ENCODE measurements around the gene RPTOR. TPM values are rescaled to one million over a fixed set of nuclear protein-coding genes. Genes with fewer than 3 reads are reported as not detected.
"Not testable (repeated sequence)": the region's sequence is repeated elsewhere in the genome, so short reads cannot be mapped to it uniquely, and the experiment has no call there.

RPTOR gene
- total RNA-seq, 2 experiments from 2014 or later = 53.1 to 54.0 TPM

DNA sequence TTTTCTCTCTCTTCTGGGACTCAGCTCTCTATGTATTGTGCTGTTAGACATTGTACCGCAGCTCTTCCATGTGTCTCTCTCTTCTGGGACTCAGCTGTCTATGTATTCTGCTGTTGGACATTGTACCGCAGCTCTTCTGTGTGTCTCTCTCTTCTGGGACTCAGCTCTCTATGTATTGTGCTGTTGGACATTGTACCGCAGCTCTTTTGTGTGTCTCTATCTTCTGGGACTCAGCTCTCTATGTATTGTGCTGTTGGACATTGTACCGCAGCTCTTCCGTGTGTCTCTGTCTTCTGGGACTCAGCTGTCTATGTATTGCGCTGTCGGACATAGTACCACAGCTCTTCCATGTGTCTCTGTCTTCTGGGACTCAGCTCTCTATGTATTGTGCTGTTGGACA, 84.2 kb downstream of the RPTOR start:
- H3K4me3 Mint-ChIP-seq; DNase-seq; ATAC-seq; H3K27me3 Mint-ChIP-seq (ENCODE audit: low read depth); H3K9me3 Mint-ChIP-seq (ENCODE audit: insufficient read depth); H3K4me1 Mint-ChIP-seq (ENCODE audit: low read depth); H3K27ac Mint-ChIP-seq; POLR2A ChIA-PET: not testable (repeated sequence)
- peaks cover 23% of the 10 kb centered on the region for H3K36me3 Mint-ChIP-seq (ENCODE audit: low read depth)
- CTCF ChIA-PET = interaction anchor here (0.7 to 1.3 kb wide), 4 partner anchors 9 to 53 kb away, joined by 3 to 4 read pairs (median 4); no protein-coding TSS in a partner anchor

GRCh38 chr17:80629298-80630028, 84.8 kb downstream of the RPTOR start:
- Mint-ChIP-seq H3K36me3 (ENCODE audit: low read depth) (peaks cover 24% of the 10 kb centered on the region), H3K27me3 (ENCODE audit: low read depth) (no peaks in the 10 kb centered on the region), H3K4me3 (no peak overlapping the region), H3K9me3 (ENCODE audit: insufficient read depth) (no peaks in the 10 kb centered on the region), H3K27ac (no peak overlapping the region), H3K4me1 (ENCODE audit: low read depth) (peaks cover 7% of the 10 kb centered on the region)
- ATAC-seq (no peak), DNase-seq (no peak)
- CTCF ChIA-PET = interaction anchor here (0.7 to 1.3 kb wide), 4 partner anchors 8 to 54 kb away, joined by 3 to 4 read pairs (median 4); no protein-coding TSS in a partner anchor
- POLR2A ChIA-PET = interaction anchor here (0.6 to 0.7 kb wide), 2 partner anchors 9 to 198 kb away, joined by 3 read pairs; no protein-coding TSS in a partner anchor

GRCh38 chr17:80630560-80631120, 86.0 kb downstream of the RPTOR start:
- peaks cover 2% of the 10 kb centered on the region for H3K4me1 Mint-ChIP-seq (ENCODE audit: low read depth)
- ChIA-PET POLR2A (no interaction called here), CTCF (interaction anchor here (1.4 kb wide), 1 partner anchor 11 kb away, joined by 3 read pairs; no protein-coding TSS in a partner anchor)
- H3K4me3 Mint-ChIP-seq = no peak overlapping the region
- ATAC-seq (no peak), DNase-seq (no peak)
- H3K9me3 Mint-ChIP-seq (ENCODE audit: insufficient read depth) = no peaks in the 10 kb centered on the region
- H3K27ac Mint-ChIP-seq = no peak overlapping the region
- no peaks in the 10 kb centered on the region for H3K27me3 Mint-ChIP-seq (ENCODE audit: low read depth)
- H3K36me3 Mint-ChIP-seq (ENCODE audit: low read depth) = peaks cover 18% of the 10 kb centered on the region

- H3K9me3 Mint-ChIP-seq (ENCODE audit: insufficient read depth) = no peaks in the 10 kb centered on the region
- H3K27me3 Mint-ChIP-seq (ENCODE audit: low read depth) = no peaks in the 10 kb centered on the region
- H3K27ac Mint-ChIP-seq = no peak overlapping the region
- H3K4me3 Mint-ChIP-seq = no peak overlapping the region
- ChIA-PET POLR2A (no interaction called here), CTCF (interaction anchor here (1.0 to 1.4 kb wide), 2 partner anchors 10 to 16 kb away, joined by 3 read pairs; no protein-coding TSS in a partner anchor)
- H3K36me3 Mint-ChIP-seq (ENCODE audit: low read depth) = peaks cover 16% of the 10 kb centered on the region
- DNase-seq (no peak), ATAC-seq (no peak)
- H3K4me1 Mint-ChIP-seq (ENCODE audit: low read depth) = peaks cover 2% of the 10 kb centered on the region
These were observed 86.8 kb downstream of the RPTOR start for GRCh38 chr17:80631142-80632045.

GRCh38 chr17:80632046-80632581, 87.5 kb downstream of the RPTOR start:
- no peaks in the 10 kb centered on the region for H3K27me3 Mint-ChIP-seq (ENCODE audit: low read depth)
- peak overlapping the region; percentile 51 for H3K27ac Mint-ChIP-seq
- H3K4me3 Mint-ChIP-seq = no peak overlapping the region
- CTCF ChIA-PET = interaction anchor here (1.0 kb wide), 1 partner anchor 15 kb away, joined by 3 read pairs; no protein-coding TSS in a partner anchor
- no peaks in the 10 kb centered on the region for H3K9me3 Mint-ChIP-seq (ENCODE audit: insufficient read depth)
- POLR2A ChIA-PET = no interaction called here
- no peak for ATAC-seq
- peaks cover 2% of the 10 kb centered on the region for H3K4me1 Mint-ChIP-seq (ENCODE audit: low read depth)
- peaks cover 13% of the 10 kb centered on the region for H3K36me3 Mint-ChIP-seq (ENCODE audit: low read depth)
- DNase-seq = no peak

- Mint-ChIP-seq H3K36me3 (ENCODE audit: low read depth) (peaks cover 14% of the 10 kb centered on the region), H3K9me3 (ENCODE audit: insufficient read depth) (no peaks in the 10 kb centered on the region), H3K27me3 (ENCODE audit: low read depth) (no peaks in the 10 kb centered on the region), H3K4me3 (no peak overlapping the region), H3K4me1 (ENCODE audit: low read depth) (peaks cover 2% of the 10 kb centered on the region), H3K27ac (no peak overlapping the region)
- DNase-seq (no peak), ATAC-seq (no peak)
- CTCF ChIA-PET = interaction anchor here (0.9 kb wide), 1 partner anchor 17 kb away, joined by 3 read pairs; no protein-coding TSS in a partner anchor
- POLR2A ChIA-PET = interaction anchor here (0.9 kb wide), 1 partner anchor 10 kb away, joined by 3 read pairs; no protein-coding TSS in a partner anchor
These were observed 88.6 kb downstream of the RPTOR start for GRCh38 chr17:80633207-80633606.

DNA sequence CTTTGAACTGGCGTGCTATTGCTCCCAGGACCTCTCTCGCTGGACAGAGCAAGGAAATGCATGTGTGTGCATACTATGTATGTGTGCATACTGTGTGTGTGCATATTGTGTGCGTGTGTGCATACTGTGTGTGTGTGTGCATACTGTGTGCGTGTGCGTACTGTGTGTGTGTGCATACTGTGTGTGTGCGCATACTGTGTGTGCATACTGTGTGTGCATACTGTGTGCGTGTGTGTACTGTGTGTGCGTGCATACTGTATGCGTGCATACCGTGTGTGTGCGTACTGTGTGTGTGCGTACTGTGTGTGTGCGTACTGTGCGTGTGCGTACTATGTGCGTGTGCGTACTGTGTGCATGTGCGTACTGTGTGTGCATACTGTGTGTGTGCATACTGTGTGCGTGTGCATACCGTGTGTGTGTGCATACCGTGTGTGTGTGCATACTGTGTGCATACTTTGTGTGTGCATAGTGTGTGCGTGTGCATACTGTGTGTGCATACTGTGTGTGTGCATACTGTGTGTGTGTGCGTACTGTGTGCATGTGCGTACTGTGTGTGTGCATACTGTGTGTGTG, 89.4 kb downstream of the RPTOR start:
- H3K27ac Mint-ChIP-seq = no peak overlapping the region
- ATAC-seq (no peak), DNase-seq (no peak)
- H3K36me3 Mint-ChIP-seq (ENCODE audit: low read depth) = peaks cover 12% of the 10 kb centered on the region
- H3K9me3 Mint-ChIP-seq (ENCODE audit: insufficient read depth) = no peaks in the 10 kb centered on the region
- H3K4me3 Mint-ChIP-seq = no peak overlapping the region
- no peaks in the 10 kb centered on the region for H3K27me3 Mint-ChIP-seq (ENCODE audit: low read depth)
- CTCF ChIA-PET = no interaction called here
- peaks cover 2% of the 10 kb centered on the region for H3K4me1 Mint-ChIP-seq (ENCODE audit: low read depth)
- POLR2A ChIA-PET = no interaction called here

DNA sequence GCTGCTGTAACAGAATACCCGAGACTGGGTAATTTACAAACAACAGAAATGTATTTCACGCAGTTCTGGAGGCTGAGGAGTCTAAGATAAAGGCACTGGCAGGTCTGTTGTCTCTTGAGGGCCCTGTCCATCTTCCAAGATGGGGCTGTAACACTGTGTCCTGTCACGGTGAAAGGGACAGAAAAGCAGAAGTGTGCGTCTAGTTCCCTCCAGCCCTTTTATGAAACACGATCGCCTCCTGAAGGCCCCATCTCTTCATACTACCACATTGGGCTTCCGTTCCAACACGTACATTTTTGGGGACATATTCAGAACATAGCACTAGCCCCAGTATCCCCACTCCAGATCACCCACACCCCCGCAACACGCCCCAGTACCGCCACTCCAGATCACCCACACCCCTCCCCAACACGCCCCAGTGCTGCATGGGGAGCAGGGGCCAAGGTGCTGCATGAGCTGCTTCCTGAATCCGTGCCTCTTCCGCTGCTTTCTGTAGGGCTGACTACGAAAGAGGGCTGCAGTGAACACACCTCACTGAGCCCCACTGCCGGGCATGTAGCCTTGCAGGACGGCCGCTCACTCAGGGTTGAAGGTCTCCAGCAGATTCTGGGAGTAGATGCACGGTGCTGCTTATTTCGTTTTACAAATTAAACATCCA, 91.9 kb downstream of the RPTOR start:
- Mint-ChIP-seq H3K27me3 (ENCODE audit: low read depth) (no peaks in the 10 kb centered on the region), H3K4me3 (no peak overlapping the region), H3K9me3 (ENCODE audit: insufficient read depth) (no peaks in the 10 kb centered on the region), H3K27ac (no peak overlapping the region), H3K4me1 (ENCODE audit: low read depth) (peaks cover 1% of the 10 kb centered on the region), H3K36me3 (ENCODE audit: low read depth) (peaks cover 14% of the 10 kb centered on the region)
- CTCF ChIA-PET = interaction anchor here (1.3 kb wide), 1 partner anchor 11 kb away, joined by 3 read pairs; no protein-coding TSS in a partner anchor
- no peak for DNase-seq
- POLR2A ChIA-PET = no interaction called here
- no peak for ATAC-seq

DNA sequence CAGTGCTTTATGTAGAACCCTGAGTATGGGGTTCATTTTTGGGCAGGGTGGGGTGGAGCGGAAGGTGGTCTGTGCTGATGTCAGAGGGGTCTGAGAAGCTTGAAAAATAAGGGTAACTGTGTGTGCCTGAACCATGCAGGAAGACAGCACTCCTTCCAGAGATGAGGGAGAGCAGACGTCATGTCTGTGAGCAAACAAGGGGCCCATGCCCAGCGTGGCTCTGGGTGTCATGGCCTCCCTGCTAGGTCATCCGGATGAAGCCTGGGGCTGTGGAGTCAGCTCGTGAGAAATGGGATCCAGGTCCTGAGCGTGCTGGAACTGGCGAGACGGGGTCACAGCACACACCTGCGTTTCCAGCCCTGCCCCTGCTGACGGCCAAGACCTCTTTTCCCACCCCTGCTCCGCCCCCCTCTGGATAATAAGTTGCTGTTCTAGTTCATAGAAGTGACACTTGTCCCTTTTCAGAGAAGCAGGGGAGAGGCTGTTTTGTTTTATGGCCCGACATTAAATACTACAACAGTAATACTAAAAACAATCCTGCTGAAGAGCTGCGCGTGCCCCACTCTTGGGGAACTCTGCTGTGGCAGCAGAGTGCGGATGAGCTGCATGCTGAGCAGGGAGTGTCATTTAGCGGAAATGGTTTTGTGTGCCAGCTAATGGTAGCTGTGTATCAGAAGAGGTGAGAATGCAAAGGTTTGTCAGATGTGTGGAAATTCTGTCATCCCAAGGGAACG, 92.6 kb downstream of the RPTOR start:
- Mint-ChIP-seq H3K9me3 (ENCODE audit: insufficient read depth) (no peaks in the 10 kb centered on the region), H3K27ac (peak overlapping the region; percentile 29), H3K4me1 (ENCODE audit: low read depth) (peaks cover 2% of the 10 kb centered on the region), H3K4me3 (no peak overlapping the region), H3K27me3 (ENCODE audit: low read depth) (no peaks in the 10 kb centered on the region), H3K36me3 (ENCODE audit: low read depth) (peaks cover 14% of the 10 kb centered on the region)
- DNase-seq (no peak), ATAC-seq (no peak)
- CTCF ChIA-PET = interaction anchor here (1.1 to 1.3 kb wide), 2 partner anchors 8 to 11 kb away, joined by 3 read pairs; no protein-coding TSS in a partner anchor
- POLR2A ChIA-PET = no interaction called here

DNA sequence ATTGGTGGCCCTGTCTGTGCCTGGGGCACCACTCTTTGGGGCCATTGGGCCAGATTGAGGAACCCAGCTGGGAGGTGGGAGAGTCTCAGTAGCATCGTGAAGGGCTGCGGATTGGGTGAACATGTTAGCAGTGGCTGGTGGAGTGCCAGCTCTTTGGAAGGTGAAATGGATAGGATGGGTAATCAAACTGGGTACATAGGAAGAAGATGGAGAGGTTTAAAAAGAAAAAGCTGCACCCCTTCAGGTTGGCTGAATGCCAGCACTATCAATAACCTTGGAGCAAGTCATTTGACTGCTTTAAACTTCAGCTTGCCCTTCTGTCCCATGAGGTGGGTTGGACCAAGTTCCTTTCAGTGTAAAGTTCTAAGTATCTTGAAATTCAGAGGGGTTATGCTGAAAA, 95.0 kb downstream of the RPTOR start:
- no peak overlapping the region for H3K4me3 Mint-ChIP-seq
- DNase-seq = no peak
- no peak overlapping the region for H3K27ac Mint-ChIP-seq
- no peaks in the 10 kb centered on the region for H3K9me3 Mint-ChIP-seq (ENCODE audit: insufficient read depth)
- ATAC-seq = no peak
- ChIA-PET POLR2A (no interaction called here), CTCF (interaction anchor here (0.8 kb wide), 1 partner anchor 64 kb away, joined by 3 read pairs; no protein-coding TSS in a partner anchor)
- no peaks in the 10 kb centered on the region for H3K27me3 Mint-ChIP-seq (ENCODE audit: low read depth)
- H3K4me1 Mint-ChIP-seq (ENCODE audit: low read depth) = peaks cover 10% of the 10 kb centered on the region
- H3K36me3 Mint-ChIP-seq (ENCODE audit: low read depth) = peaks cover 23% of the 10 kb centered on the region

Measured in activated CD8-positive, alpha-beta T cell treated with anti-CD3 and anti-CD28 coated beads, Interleukin-2, amount 10 ng/mL, durations not matched to agents 7 days and 5 days (primary cell).